Peyer's patch (tissue), 4 donors: ENCODE data around the gene RIMBP2. TPM values are rescaled to one million over a fixed set of nuclear protein-coding genes. Genes with fewer than 3 reads are reported as not detected.

Experiments used
- DNase-seq, 3 donors: peaks; one replicate each; pipeline ENCODE4 v3.0.0-alpha.2; 2017 to 2019
- H3K27ac ChIP-seq, 4 donors: fragments of 200-600 bp; sonication (generic); one replicate each; pipeline ENCODE4 v1.5.1; 2016 to 2019
- H3K27me3 ChIP-seq, 2 donors: fragments of 200-600 bp; sonication (generic); one replicate each; pipeline ENCODE4 v1.5.1; 2019
- H3K36me3 ChIP-seq, 3 donors: fragments of 200-600 bp; sonication (generic); one replicate each; pipeline ENCODE4 v1.5.1; 2016 to 2019
- H3K4me1 ChIP-seq, 4 donors: fragments of 200-600 bp; sonication (generic); one replicate each; pipeline ENCODE4 v1.5.1; 2016 to 2019
- H3K4me3 ChIP-seq, 4 donors: fragments of 200-600 bp; sonication (generic); 1 replicate in 3 of 4; 2 replicates in 1 of 4; pipeline ENCODE4 v1.5.1; 2016 to 2019; ENCODE audit warnings: mild to moderate bottlenecking in 1 of 4
- H3K9me3 ChIP-seq, 4 donors: fragments of 200-600 bp; sonication (generic); one replicate each; pipeline ENCODE4 v1.5.1; 2016 to 2019; ENCODE audit warnings: mild to moderate bottlenecking in 1 of 4
- CTCF ChIP-seq, 6 experiments: fragments of 450-650 bp in 4 of 6; fragments of 200-600 bp in 2 of 6; sonication (generic) in 1 of 6; IDR thresholded peaks; one replicate each; pipeline ENCODE4 v1.5.1; 2017 to 2019; ENCODE audit warnings: antibody characterized with exemption in 6 of 6, mild to moderate bottlenecking in 3 of 6, moderate library complexity in 1 of 6
- POLR2A ChIP-seq, 2 donors: fragments of 450-650 bp; IDR thresholded peaks; one replicate each; pipeline ENCODE4 v1.5.1; 2017; ENCODE audit warnings: antibody characterized with exemption in 2 of 2, mild to moderate bottlenecking in 2 of 2, moderate library complexity in 2 of 2
- total RNA-seq, 4 donors: library from RNA; depleted of rRNA; stranded (reverse); fragments of >200 nt; gene quantifications; one replicate each; pipeline ENCODE4 v1.1.0, GENCODE V29; 2016

The RIMBP2 gene
- total RNA-seq, 4 donors from 2014 or later = 8.8 to 19.8 (median 16.0) TPM

DNA sequence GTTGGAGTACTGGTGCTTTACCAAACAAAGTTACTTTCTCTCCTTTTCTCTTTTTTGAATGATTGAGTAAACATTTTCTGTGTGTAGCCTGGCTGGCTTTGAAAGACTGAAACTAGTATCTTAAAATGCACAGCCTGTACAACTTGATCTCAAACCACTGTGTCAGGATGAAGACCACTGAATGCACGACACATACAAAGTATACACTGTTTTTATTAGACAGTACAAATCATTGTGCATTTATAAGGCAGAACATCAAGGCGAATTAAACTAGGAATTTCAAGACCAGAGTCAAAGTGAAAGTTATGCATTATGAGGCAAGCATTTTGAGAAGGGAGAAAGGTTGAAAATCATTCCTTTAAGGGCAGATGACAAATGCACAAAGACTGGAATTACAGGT is 319.4 kb downstream of the RIMBP2 start:
- no peak overlapping the region for H3K27ac ChIP-seq
- no peak for DNase-seq
- H3K27me3 ChIP-seq = no peaks in the 10 kb centered on the region
- H3K9me3 ChIP-seq = no peaks in the 10 kb centered on the region
- TF ChIP-seq POLR2A (IDR thresholded peaks at IDR 0.05) (no peak), CTCF (IDR thresholded peaks at IDR 0.05) (no peak)
- no peaks in the 10 kb centered on the region for H3K36me3 ChIP-seq
- no peaks in the 10 kb centered on the region for H3K4me1 ChIP-seq
- H3K4me3 ChIP-seq = no peak overlapping the region

DNA sequence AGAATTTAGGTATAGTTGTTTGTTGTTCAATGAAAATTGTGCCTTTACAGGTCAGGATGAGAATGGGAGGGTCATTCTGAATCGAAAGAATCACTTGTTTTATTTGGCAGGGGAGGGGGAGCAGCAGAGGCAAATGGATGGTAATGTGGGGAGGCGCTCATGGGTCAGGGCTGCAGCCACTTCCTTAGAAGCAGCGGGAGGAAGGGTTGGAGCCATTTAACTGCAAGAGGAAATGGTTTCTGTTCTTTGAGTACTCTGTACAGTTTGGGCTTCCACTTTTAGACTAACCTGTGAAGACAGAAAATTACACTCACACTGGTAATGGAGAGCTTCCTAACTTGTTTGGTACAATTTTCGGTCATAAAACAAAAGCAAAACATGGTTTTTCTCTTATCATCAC is 321.2 kb downstream of the RIMBP2 start:
- Histone ChIP-seq H3K4me3 (no peak overlapping the region), H3K27me3 (no peaks in the 10 kb centered on the region), H3K36me3 (no peaks in the 10 kb centered on the region), H3K4me1 (no peaks in the 10 kb centered on the region), H3K27ac (no peak overlapping the region), H3K9me3 (no peaks in the 10 kb centered on the region)
- no peak for DNase-seq
- TF ChIP-seq CTCF (IDR thresholded peaks at IDR 0.05) (no peak), POLR2A (IDR thresholded peaks at IDR 0.05) (no peak)

DNA sequence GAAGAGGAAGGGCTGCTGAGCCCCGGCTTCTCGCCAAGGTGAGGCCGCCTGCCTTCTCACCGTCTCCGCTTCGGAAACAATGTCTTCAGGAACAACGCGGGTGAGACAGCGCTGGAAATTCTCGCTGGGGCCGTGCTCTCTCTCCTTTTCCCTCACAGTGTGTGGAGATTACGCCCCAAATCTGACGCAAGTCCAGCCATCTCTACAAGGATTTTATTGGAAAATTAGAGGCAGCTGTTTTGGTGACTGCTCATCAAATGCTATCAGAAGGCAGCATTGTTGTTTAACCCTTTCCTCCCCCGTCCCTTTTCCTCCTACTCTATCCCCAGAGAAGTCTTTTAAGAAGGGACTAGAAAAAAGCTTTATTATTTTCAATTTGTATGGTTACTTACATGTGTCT is 324.9 kb downstream of the RIMBP2 start:
- Histone ChIP-seq H3K4me1 (no peaks in the 10 kb centered on the region), H3K9me3 (no peaks in the 10 kb centered on the region), H3K27me3 (no peaks in the 10 kb centered on the region), H3K4me3 (no peak overlapping the region), H3K27ac (no peak overlapping the region), H3K36me3 (no peaks in the 10 kb centered on the region)
- DNase-seq = no peak
- TF ChIP-seq CTCF (IDR thresholded peaks at IDR 0.05) = no peak
- no peak for TF ChIP-seq POLR2A (IDR thresholded peaks at IDR 0.05)

- H3K27ac ChIP-seq = no peak overlapping the region
- no peaks in the 10 kb centered on the region for H3K36me3 ChIP-seq
- no peaks in the 10 kb centered on the region for H3K9me3 ChIP-seq
- no peaks in the 10 kb centered on the region for H3K4me1 ChIP-seq
- H3K4me3 ChIP-seq = no peak overlapping the region
- H3K27me3 ChIP-seq = no peaks in the 10 kb centered on the region
- TF ChIP-seq POLR2A (IDR thresholded peaks at IDR 0.05) (no peak), CTCF (IDR thresholded peaks at IDR 0.05) (no peak)
- DNase-seq = no peak
Observed at GRCh38 chr12:130385193-130385592, 330.9 kb downstream of the RIMBP2 start.

DNA sequence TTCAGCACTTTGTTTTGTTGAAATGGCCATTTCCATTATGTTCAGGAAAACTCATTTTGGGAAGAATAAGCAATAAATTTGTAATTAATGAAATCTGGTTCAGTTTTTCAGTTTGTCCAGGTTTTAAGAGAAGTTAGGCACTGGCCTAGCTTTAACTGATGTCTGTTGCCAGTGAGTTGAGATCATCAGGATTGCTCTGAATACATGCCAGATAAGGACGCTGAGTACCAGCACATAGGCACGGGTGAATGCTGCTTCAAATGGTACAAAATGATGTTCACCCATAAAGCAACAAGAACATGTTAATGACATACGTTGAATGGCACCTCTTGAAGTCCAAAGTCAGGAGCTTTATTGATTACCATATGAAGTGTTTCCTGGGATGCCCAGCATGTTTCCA is 331.9 kb downstream of the RIMBP2 start:
- no peaks in the 10 kb centered on the region for H3K4me1 ChIP-seq
- no peaks in the 10 kb centered on the region for H3K27me3 ChIP-seq
- H3K4me3 ChIP-seq = no peak overlapping the region
- TF ChIP-seq CTCF (IDR thresholded peaks at IDR 0.05) = no peak
- no peak for TF ChIP-seq POLR2A (IDR thresholded peaks at IDR 0.05)
- no peaks in the 10 kb centered on the region for H3K36me3 ChIP-seq
- DNase-seq = no peak
- H3K9me3 ChIP-seq = no peaks in the 10 kb centered on the region
- H3K27ac ChIP-seq = no peak overlapping the region

- H3K4me1 ChIP-seq = no peaks in the 10 kb centered on the region
- no peaks in the 10 kb centered on the region for H3K36me3 ChIP-seq
- no peak overlapping the region for H3K27ac ChIP-seq
- no peak for TF ChIP-seq POLR2A (IDR thresholded peaks at IDR 0.05)
- no peak for TF ChIP-seq CTCF (IDR thresholded peaks at IDR 0.05)
- H3K27me3 ChIP-seq = no peaks in the 10 kb centered on the region
- no peak overlapping the region for H3K4me3 ChIP-seq
- no peak for DNase-seq
- H3K9me3 ChIP-seq = no peaks in the 10 kb centered on the region
Observed at GRCh38 chr12:130382818-130383217, 333.3 kb downstream of the RIMBP2 start.
